GM18909 (cell line): Measurements from ENCODE around the gene SVEP1.
"Not testable (repeated sequence)": the region's sequence is repeated elsewhere in the genome, so short reads cannot be mapped to it uniquely, and the experiment has no call there.

Source experiments
- ATAC-seq: cut with Tn5 transposase; IDR thresholded peaks from one replicate; pipeline ENCODE4 v1.9.1; 2021; ENCODE audit warnings: mild to moderate bottlenecking; ENCODE audit not compliant: unreplicated experiment, poor library complexity

The SVEP1 gene

DNA sequence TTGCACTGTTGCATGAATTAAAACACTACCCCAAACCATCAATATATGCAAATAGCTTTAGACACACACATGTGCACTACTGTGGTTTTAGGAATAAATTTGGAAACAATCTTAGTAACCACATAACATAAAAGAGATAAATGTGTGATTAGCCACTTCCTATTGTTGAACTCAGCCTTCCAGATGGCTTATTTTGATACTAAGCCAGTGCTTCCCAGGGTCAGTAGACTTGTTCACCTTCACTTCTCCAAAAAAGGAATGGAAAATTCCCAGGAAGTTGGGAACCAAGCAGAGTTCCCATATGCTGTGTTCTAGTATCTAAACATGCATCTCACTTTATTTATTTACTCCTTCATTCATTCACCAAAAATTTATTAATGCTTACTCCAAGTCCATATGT, 47.8 kb downstream of the SVEP1 start:
- ATAC-seq, result no peak

GRCh38 chr9:110531241-110531640, 48.3 kb downstream of the SVEP1 start:
- ATAC-seq, result not testable (repeated sequence)

- no peak for ATAC-seq
Measured at GRCh38 chr9:110528645-110529044, 50.9 kb downstream of the SVEP1 start.

DNA sequence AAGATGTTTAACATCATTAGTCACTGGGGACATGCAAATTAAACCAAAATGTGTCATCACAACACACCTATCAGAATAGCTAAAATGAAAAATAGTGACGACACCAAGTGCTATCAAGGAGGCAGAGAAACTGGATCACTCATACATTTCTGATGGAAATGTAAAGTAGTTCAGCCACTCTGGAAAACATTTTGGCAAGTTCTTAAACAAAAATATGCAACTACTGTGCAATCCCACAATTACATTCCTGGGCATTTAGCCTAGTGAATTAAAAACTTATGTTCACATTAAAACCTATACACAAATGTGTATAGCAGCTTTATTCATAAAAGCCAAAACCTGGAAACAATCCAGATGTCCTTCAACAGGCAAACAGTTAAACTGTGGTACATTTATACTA, 53.1 kb downstream of the SVEP1 start:
- ATAC-seq, result no peak

GRCh38 chr9:110521206-110521605, 58.3 kb downstream of the SVEP1 start:
- ATAC-seq, result no peak

DNA sequence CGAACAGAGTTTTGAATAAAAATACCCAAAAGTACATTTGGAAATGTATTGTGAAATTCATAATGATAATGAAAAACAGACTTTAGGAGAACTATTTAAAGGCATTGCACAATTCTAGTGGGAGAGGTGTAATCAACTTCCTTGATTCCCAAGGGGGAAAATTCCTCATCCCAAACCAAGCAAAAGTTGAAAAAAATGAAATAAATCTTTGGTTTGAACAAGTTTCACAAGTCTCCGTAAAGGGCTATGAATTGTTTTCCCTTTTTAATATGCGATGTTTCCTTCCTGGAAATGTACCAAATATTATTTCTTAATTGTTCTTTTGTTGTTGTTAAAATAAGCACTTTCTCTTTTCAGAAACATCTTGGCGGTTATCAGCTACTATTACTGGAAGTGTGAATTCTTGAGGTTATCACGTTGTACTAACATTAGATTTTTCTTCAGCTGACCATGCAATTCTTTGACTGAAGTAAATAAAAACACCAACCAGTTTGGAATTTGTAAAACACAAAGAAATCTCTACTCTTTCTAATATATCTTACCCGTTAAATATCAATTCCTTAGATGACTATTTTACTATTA, 59.3 kb downstream of the SVEP1 start:
- ATAC-seq, result no peak

- ATAC-seq, result no peak
Measured at GRCh38 chr9:110517483-110517882, 62.1 kb downstream of the SVEP1 start.

- no peak for ATAC-seq
Measured at GRCh38 chr9:110514897-110515296, 64.6 kb downstream of the SVEP1 start.

- no peak for ATAC-seq
Measured at GRCh38 chr9:110512817-110513216, 66.7 kb downstream of the SVEP1 start.

GRCh38 chr9:110509792-110510191, 69.7 kb downstream of the SVEP1 start:
- no peak for ATAC-seq

- ATAC-seq, result no peak
Measured at GRCh38 chr9:110502842-110503241, 76.7 kb downstream of the SVEP1 start.

DNA sequence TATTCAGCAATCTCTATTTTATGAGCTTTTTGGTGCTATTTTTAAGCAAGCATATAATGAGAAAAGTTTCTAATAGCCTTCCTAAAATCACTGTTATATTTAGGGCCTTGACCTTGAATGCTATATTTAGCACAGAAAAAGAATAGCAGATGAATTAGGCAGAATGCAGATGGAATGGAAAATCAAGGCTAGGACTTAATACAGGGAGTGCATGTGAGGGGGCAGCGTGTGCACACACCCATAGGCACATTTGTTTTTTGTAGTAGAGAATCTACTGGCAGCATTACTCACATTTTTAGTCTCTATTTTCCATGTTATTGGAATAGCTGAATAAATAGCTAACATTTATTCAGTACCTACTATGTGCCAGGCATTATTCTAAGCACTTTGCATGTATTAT, 79.9 kb downstream of the SVEP1 start:
- no peak for ATAC-seq

- ATAC-seq, result no peak
Measured at GRCh38 chr9:110487196-110487595, 92.3 kb downstream of the SVEP1 start.

- ATAC-seq, result no peak
Measured at GRCh38 chr9:110486218-110486617, 93.3 kb downstream of the SVEP1 start.

DNA sequence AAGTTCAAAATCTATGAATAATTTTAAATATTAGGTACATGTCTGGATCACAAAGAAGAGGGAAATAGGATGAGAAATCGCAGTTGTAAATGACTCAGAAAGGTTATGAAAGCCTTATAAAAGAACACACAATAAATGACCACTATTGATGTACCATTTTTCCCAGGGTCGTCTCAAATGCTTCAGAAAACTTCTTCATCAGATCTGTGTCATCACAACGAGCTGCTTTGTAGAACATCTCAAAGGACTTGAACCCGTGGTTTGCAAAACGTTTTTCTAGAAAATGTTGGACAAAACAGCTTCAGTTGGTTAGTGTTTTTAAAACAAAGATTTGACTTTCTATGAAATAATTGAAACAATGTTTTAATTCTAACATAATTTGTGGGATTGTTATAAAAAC, 100.1 kb downstream of the SVEP1 start:
- no peak for ATAC-seq

DNA sequence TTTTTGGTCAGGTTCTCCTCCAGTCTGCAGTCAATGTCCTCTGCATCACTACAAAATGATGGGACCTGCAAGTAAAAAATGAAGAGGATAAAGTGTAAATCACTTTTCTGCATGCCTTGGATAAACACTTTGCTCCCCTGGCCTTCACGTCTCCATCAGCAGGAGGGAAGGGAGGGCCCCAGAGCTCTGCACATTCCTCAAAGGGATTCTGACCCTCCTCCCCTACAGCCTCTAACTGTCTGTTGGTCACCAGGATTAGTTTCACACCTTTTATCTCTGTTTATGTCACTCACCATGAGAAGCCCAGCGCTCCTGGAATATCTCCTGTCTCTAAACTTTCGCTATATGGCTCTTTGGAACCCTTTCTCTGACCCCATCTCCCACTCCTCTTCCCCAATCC, 103.3 kb downstream of the SVEP1 start:
- ATAC-seq, result no peak

DNA sequence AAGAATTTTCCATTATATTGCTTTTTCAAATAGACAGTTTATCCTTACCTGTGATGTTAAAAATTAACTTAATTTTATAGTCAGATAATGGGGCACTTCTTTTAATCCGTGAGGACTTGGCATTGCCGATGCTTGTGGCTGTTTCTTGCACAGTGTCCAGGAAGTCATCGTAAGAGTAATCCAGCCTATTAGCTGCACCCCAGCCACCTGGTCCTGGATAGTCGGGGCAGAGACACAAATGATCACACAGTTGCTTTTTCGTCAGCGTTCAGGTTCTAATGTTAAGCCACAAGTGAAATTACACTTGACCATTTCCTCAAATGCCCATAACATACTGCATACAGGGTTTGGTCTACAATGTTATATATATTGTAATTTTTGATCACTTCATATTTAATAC, 107.4 kb downstream of the SVEP1 start:
- no peak for ATAC-seq

- ATAC-seq, result no peak
Measured at GRCh38 chr9:110468950-110469349, 110.6 kb downstream of the SVEP1 start.

DNA sequence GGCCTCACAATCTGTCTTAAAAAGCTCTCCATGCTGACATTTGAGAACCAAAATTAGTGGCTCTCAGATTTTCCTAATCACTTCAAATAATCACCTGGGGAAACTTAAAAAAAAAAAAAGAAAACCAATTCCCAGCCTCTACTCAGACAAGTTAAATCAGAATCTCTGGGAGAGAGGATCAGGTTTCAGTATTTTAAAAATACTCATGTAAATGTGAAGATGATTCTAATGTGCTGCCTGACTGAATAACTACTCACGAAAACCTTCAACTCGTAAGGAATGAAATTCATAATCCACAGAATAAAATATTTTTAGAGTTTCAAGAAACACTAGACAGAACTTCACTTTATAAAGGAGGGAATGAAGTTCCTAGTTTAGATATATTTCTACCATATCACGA, 114.4 kb downstream of the SVEP1 start:
- ATAC-seq, result no peak

DNA sequence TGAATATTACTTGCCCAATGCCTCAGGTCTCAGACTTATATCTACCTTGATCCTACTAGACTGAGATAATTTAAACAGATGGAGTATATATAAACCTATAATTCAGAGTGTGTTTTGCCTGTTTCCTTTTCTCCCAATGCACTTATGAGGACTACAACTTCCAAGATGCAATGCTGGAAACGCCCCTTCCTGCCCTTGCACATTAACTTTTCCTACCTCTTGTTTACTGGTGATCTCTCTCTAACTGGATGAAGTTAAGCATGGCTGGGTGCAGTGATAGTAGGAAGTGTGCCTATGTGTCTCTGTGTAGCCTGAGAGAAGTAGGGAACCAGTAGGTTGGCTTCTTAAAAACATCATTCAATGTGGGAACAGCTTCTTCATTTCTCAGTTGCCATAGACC, 115.2 kb downstream of the SVEP1 start:
- ATAC-seq, result no peak

DNA sequence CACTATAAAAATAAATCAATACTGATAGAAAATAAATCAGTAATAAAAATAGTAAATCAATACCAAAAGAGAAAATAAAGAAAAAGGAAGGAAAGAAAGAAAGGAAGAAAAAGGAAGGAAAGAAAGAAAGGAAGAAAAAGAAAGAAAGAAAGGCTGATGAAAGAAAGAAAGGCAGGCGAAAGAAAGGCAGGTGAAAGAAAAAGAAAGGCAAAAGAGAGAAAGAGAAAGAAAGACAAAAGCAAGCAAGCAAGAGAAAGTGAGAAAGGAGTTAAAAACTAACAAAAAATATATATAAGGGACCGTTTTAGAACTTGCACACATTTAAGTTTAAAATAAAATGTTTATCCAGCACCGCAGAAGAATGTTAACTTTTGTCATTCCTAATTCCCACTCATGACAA, 116.0 kb downstream of the SVEP1 start:
- ATAC-seq, result no peak

GRCh38 chr9:110457245-110457644, 122.3 kb downstream of the SVEP1 start:
- no peak for ATAC-seq

DNA sequence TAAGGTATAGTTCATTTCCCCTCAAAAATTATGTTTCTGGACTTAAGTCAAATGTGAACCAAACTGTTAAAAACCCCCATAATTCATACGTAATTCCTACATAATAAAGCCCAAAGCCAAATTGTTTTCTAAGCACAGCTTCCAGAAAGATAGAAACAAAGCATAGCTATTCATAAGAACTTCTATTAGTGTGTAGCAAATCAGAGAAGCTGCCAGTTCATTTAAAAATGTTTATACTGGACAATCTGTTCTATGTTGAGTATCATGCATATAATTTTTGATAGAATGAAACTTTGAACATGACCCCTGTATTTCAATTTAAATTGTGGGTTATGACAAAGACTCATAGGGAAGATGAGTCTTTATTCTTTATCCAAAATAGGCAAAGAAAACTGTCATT, 122.9 kb downstream of the SVEP1 start:
- no peak for ATAC-seq
